Stimulated activated naive B cell treated with anti-CD40 and anti-IgM and Interleukin-4, amounts not matched to agents 10 μg/mL and 1 μg/mL and 100 μg/mL, for 72 hours (primary cell): ENCODE measurements around the gene PSTPIP1.
"Not testable (repeated sequence)": the region's sequence is repeated elsewhere in the genome, so short reads cannot be mapped to it uniquely, and the experiment has no call there.

Experiments used
- ATAC-seq, 2 donors: fragments of 150-1000 bp; cut with Tn5 transposase; replicated peaks; 2 replicates each; pipeline ENCODE4 v1.10.0; 2021; ENCODE audit warnings: moderate library complexity in 1 of 2
- DNase-seq: peaks from one replicate; pipeline ENCODE4 v3.0.0; 2021
- H3K27ac Mint-ChIP-seq: one replicate; pipeline ENCODE4 v1.8.0; 2022; ENCODE audit warnings: mild to moderate bottlenecking, mixed read lengths
- H3K27me3 Mint-ChIP-seq, 2 donors: one replicate each; pipeline ENCODE4 v1.8.0; 2022; ENCODE audit warnings: mixed read lengths in 2 of 2
- H3K36me3 Mint-ChIP-seq, 2 donors: one replicate each; pipeline ENCODE4 v1.8.0; 2022; ENCODE audit warnings: mixed read lengths in 2 of 2, mild to moderate bottlenecking in 1 of 2
- H3K4me1 Mint-ChIP-seq, 2 donors: one replicate each; pipeline ENCODE4 v1.8.0; 2022; ENCODE audit warnings: mixed read lengths in 2 of 2, mild to moderate bottlenecking in 1 of 2
- H3K4me3 Mint-ChIP-seq, 2 donors: one replicate each; pipeline ENCODE4 v1.8.0; 2022; ENCODE audit warnings: mild to moderate bottlenecking in 2 of 2, mixed read lengths in 2 of 2, moderate library complexity in 1 of 2
- H3K9me3 Mint-ChIP-seq, 2 donors: one replicate each; pipeline ENCODE4 v1.8.0; 2022; ENCODE audit warnings: mixed read lengths in 2 of 2, mild to moderate bottlenecking in 1 of 2

Gene PSTPIP1

GRCh38 chr15:76994971-76995945, at the start of gene PSTPIP1:
PSTPIP1 (plus strand) TSS chr15:76995126; CDS start chr15:76995574, 448 bp downstream.
- peak; percentile 72 to 82 for ATAC-seq
- Mint-ChIP-seq H3K27me3 (no peaks in the 10 kb centered on the region), H3K9me3 (no peaks in the 10 kb centered on the region), H3K36me3 (peaks cover 0 to 4% of the 10 kb centered on the region in 2 donors), H3K4me3 (peak within 1 kb of the TSS; percentile 94 to 96), H3K4me1 (peaks cover 59 to 80% of the 10 kb centered on the region in 2 donors), H3K27ac (peak within 1 kb of the TSS; percentile 97)
- DNase-seq = no peak

- Mint-ChIP-seq H3K4me1 (peaks cover 12 to 27% of the 10 kb centered on the region in 2 donors), H3K4me3 (no peak overlapping the region), H3K36me3 (peaks cover 34 to 48% of the 10 kb centered on the region in 2 donors), H3K27ac (peak overlapping the region; percentile 31), H3K9me3 (peaks cover 2 to 3% of the 10 kb centered on the region in 2 donors), H3K27me3 (no peaks in the 10 kb centered on the region)
- ATAC-seq (no peak), DNase-seq (no peak)
Observed at GRCh38 chr15:76945494-76946093, 49.3 kb upstream of the PSTPIP1 start.

GRCh38 chr15:76947454-76947853, 47.5 kb upstream of the PSTPIP1 start:
- peaks cover 35 to 53% of the 10 kb centered on the region in 2 donors for H3K36me3 Mint-ChIP-seq
- ATAC-seq = no peak
- peak overlapping the region; percentile 15 for H3K27ac Mint-ChIP-seq

GRCh38 chr15:76951220-76951619, 43.7 kb upstream of the PSTPIP1 start:
- no peaks in the 10 kb centered on the region for H3K27me3 Mint-ChIP-seq
- no peak for ATAC-seq
- no peak overlapping the region for H3K27ac Mint-ChIP-seq

More at GRCh38 chr15:76947454-76947853, 47.5 kb upstream of the PSTPIP1 start:
- H3K4me1 Mint-ChIP-seq = peaks cover 12 to 27% of the 10 kb centered on the region in 2 donors
- H3K4me3 Mint-ChIP-seq = peak overlapping the region in 1 of 2 donors; percentile 22
- no peaks in the 10 kb centered on the region for H3K27me3 Mint-ChIP-seq
- no peak for DNase-seq
- H3K9me3 Mint-ChIP-seq = peaks cover 2 to 3% of the 10 kb centered on the region in 2 donors

GRCh38 chr15:76953913-76954312, 41.0 kb upstream of the PSTPIP1 start:
- DNase-seq (no peak), ATAC-seq (no peak)
- no peak overlapping the region for H3K27ac Mint-ChIP-seq
- H3K4me1 Mint-ChIP-seq = no peaks in the 10 kb centered on the region
- H3K4me3 Mint-ChIP-seq = no peak overlapping the region
- no peaks in the 10 kb centered on the region for H3K27me3 Mint-ChIP-seq
- H3K9me3 Mint-ChIP-seq = no peaks in the 10 kb centered on the region
- peaks cover 2 to 6% of the 10 kb centered on the region in 2 donors for H3K36me3 Mint-ChIP-seq

More at GRCh38 chr15:76951220-76951619, 43.7 kb upstream of the PSTPIP1 start:
- DNase-seq = no peak
- Mint-ChIP-seq H3K4me1 (peaks cover 8 to 15% of the 10 kb centered on the region in 2 donors), H3K4me3 (no peak overlapping the region), H3K36me3 (peaks cover 20 to 26% of the 10 kb centered on the region in 2 donors), H3K9me3 (no peaks in the 10 kb centered on the region)

GRCh38 chr15:76954744-76955143, 40.2 kb upstream of the PSTPIP1 start:
- H3K36me3 Mint-ChIP-seq = peaks cover 2 to 6% of the 10 kb centered on the region in 2 donors

GRCh38 chr15:76961268-76962011, 33.5 kb upstream of the PSTPIP1 start:
- Mint-ChIP-seq H3K36me3 (no peaks in the 10 kb centered on the region), H3K9me3 (no peaks in the 10 kb centered on the region), H3K4me3 (no peak overlapping the region), H3K27me3 (peaks cover 6% of the 10 kb centered on the region in 2 donors), H3K27ac (no peak overlapping the region), H3K4me1 (peaks cover 8 to 10% of the 10 kb centered on the region in 2 donors)
- DNase-seq (no peak), ATAC-seq (no peak)

More at GRCh38 chr15:76954744-76955143, 40.2 kb upstream of the PSTPIP1 start:
- DNase-seq (no peak), ATAC-seq (no peak)
- H3K27ac Mint-ChIP-seq = no peak overlapping the region
- no peak overlapping the region for H3K4me3 Mint-ChIP-seq
- H3K27me3 Mint-ChIP-seq = no peaks in the 10 kb centered on the region
- H3K4me1 Mint-ChIP-seq = no peaks in the 10 kb centered on the region
- no peaks in the 10 kb centered on the region for H3K9me3 Mint-ChIP-seq

- peak overlapping the region; percentile 31 for H3K27ac Mint-ChIP-seq
Observed at GRCh38 chr15:76962337-76963013, 32.5 kb upstream of the PSTPIP1 start.

GRCh38 chr15:76963596-76963995, 31.3 kb upstream of the PSTPIP1 start:
- DNase-seq = no peak
- Mint-ChIP-seq H3K27me3 (peaks cover 6% of the 10 kb centered on the region in 2 donors), H3K27ac (no peak overlapping the region), H3K4me1 (peaks cover 8 to 10% of the 10 kb centered on the region in 2 donors), H3K9me3 (no peaks in the 10 kb centered on the region), H3K36me3 (no peaks in the 10 kb centered on the region), H3K4me3 (no peak overlapping the region)
- no peak for ATAC-seq

More at GRCh38 chr15:76962337-76963013, 32.5 kb upstream of the PSTPIP1 start:
- no peaks in the 10 kb centered on the region for H3K36me3 Mint-ChIP-seq
- ATAC-seq (peak; percentile 76 to 88), DNase-seq (no peak)
- peaks cover 6% of the 10 kb centered on the region in 2 donors for H3K27me3 Mint-ChIP-seq
- H3K4me1 Mint-ChIP-seq = peaks cover 8 to 10% of the 10 kb centered on the region in 2 donors
- H3K4me3 Mint-ChIP-seq = peak overlapping the region in 1 of 2 donors; percentile 0
- H3K9me3 Mint-ChIP-seq = no peaks in the 10 kb centered on the region

GRCh38 chr15:76964157-76964556, 30.8 kb upstream of the PSTPIP1 start:
- ATAC-seq = no peak
- peaks cover 6% of the 10 kb centered on the region in 2 donors for H3K27me3 Mint-ChIP-seq
- H3K4me1 Mint-ChIP-seq = peaks cover 8 to 10% of the 10 kb centered on the region in 2 donors
- H3K9me3 Mint-ChIP-seq = no peaks in the 10 kb centered on the region
- H3K4me3 Mint-ChIP-seq = no peak overlapping the region
- H3K27ac Mint-ChIP-seq = no peak overlapping the region
- H3K36me3 Mint-ChIP-seq = no peaks in the 10 kb centered on the region
- DNase-seq = no peak

- H3K36me3 Mint-ChIP-seq, H3K4me3 Mint-ChIP-seq, H3K27ac Mint-ChIP-seq, H3K9me3 Mint-ChIP-seq, ATAC-seq, DNase-seq, H3K27me3 Mint-ChIP-seq: not testable (repeated sequence)
- peaks cover 8 to 10% of the 10 kb centered on the region in 2 donors for H3K4me1 Mint-ChIP-seq
Observed at GRCh38 chr15:76966051-76966450, 28.9 kb upstream of the PSTPIP1 start.

- DNase-seq (no peak), ATAC-seq (no peak)
- no peak overlapping the region for H3K4me3 Mint-ChIP-seq
- no peaks in the 10 kb centered on the region for H3K36me3 Mint-ChIP-seq
- H3K4me1 Mint-ChIP-seq = peaks cover 6 to 9% of the 10 kb centered on the region in 2 donors
- no peaks in the 10 kb centered on the region for H3K9me3 Mint-ChIP-seq
- no peak overlapping the region for H3K27ac Mint-ChIP-seq
- peaks cover 6% of the 10 kb centered on the region in 2 donors for H3K27me3 Mint-ChIP-seq
Observed at GRCh38 chr15:76967067-76967466, 27.9 kb upstream of the PSTPIP1 start.

GRCh38 chr15:76968306-76968705, 26.6 kb upstream of the PSTPIP1 start:
- ATAC-seq = no peak
- Mint-ChIP-seq H3K9me3 (no peaks in the 10 kb centered on the region), H3K27me3 (peaks cover 5 to 6% of the 10 kb centered on the region in 2 donors), H3K27ac (no peak overlapping the region), H3K36me3 (no peaks in the 10 kb centered on the region), H3K4me3 (no peak overlapping the region), H3K4me1 (no peaks in the 10 kb centered on the region)
- DNase-seq = no peak
